HG03175 (cell line): ENCODE results near the gene CLDND1.

Experiments
- ATAC-seq: cut with Tn5 transposase; IDR thresholded peaks from one replicate; pipeline ENCODE4 v1.9.1; 2021; ENCODE audit warnings: mild to moderate bottlenecking, moderate library complexity; ENCODE audit not compliant: unreplicated experiment

The CLDND1 gene

DNA sequence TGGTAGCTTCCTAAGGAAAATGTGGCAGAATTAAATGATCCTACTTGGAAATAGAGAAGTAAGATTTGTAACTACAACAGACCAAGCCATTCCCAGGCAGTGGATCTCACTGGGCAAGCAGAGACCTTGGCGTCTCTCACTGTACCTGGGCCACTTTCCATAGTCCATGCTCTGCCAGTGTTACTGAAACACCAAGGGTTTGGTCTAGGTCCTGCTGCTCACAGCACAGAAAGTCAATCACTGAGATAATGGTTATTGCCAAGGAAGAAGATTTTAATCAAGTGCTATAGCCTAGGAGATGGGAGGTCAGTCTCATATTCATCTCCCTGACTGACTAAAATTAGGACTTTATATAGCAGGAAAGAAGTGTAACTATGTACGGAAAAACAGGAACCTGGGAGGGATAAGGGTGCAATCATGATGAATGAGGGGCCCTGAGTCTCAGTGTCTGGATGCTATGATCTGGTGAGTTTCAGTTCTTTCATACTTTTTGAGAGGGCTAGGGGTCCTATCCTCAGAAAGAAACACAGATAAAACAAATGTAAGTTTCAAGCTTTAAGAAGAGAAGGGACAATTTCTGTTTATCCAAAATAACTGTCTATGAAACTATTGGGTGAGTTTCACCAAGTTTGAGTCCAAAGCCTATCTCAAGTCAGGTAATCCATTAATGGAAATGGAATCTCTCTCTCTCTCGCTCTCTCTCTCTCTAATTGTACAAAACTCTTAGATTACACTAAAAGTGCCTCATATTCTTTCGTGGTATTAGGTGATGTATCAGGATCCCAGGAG is 29.7 kb upstream of the CLDND1 start:
- no peak for ATAC-seq

DNA sequence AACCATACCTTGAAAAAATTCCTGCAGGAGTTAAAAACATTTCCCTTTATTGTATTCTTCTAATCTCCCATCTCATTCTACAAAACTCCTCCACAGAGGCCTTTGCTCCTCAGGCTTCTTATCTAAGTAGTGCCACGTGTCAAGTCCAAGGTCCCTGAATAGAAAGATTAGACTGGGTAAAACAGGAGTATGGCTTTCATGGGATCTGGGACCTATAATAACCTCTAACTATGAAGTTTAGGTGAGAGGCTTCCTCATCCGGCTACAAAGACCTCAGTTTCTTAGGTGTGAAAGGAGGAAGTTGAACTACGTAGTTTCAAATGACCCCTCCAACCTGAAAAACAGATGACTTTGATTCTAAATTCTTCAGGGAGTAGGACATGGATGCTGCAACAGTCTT is 29.1 kb upstream of the CLDND1 start:
- no peak for ATAC-seq

DNA sequence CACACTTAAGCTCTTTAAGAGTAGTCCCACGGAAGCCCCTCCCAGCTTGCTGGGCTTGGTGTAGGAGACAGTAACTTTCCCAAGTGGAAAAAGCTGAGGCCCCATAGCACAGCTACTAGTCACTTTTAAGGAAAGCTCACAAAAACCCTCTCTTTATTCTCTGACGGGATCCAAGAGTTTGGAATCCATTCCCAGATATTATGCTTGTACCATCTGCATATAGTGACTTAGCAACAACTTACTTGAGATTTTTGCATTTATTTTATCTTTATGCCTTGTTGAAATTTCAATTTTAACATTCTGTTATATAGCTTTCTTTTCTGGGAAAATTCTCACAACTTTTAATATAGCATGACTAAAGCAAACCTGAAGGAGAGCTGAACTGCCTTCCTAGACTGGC is 28.5 kb upstream of the CLDND1 start:
- ATAC-seq: no peak

DNA sequence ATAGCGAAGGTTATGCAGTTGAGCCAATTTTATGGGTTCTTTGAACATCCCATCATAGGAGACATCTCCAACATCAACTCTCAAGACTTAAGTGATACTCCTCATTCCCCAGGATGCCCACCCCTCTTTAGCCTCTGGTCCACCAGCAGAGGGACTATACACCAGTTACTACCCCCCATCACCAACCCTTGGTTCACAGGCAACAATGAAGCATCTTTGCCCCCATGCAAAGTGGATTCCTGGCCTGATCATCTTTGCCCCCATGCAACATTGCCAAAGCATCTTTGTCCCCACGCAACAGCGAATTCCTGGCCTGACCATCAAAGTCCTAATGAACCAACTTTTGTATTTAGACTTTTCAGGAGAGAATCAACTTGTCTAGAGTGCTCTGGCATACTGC is 28.1 kb upstream of the CLDND1 start:
- no peak for ATAC-seq

DNA sequence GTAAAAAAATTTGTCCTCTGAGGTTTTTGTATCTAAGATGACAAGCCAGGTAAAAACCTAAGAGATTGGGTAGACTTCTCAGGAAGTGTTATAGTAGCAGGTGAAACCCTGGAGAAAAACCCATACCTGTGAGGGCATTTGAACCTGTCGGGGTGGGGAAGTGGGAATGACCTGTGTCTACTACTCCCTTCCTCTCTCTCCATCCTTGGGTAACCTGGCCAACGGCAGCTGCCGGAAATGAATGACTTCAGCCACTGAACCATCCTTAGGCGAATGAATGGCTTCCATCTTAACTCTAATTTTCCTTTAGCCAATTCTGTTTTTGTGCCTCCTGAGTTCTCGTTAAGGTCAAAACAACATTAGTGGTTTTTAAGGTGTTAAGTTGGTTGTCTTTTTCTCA is 25.8 kb upstream of the CLDND1 start:
- no peak for ATAC-seq

DNA sequence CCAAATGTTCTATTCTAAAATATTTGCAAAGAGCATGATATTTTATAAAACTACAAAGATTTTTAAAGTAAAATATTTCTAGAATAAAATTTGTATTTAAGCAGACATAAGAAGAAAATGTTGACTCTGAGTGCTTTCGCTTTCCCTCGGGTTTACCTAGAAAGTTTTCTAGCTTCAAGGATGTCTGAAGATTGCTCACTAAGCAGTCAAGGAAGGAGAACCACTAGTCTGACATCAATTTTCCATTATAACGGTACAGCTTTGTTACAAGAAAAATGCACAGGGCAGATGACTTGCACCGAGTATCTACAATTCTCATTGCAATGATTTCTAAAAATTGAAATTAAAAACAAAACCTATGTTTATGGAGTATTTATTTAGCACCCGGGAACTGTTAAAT is 23.2 kb upstream of the CLDND1 start:
- peak; percentile 59 for ATAC-seq

DNA sequence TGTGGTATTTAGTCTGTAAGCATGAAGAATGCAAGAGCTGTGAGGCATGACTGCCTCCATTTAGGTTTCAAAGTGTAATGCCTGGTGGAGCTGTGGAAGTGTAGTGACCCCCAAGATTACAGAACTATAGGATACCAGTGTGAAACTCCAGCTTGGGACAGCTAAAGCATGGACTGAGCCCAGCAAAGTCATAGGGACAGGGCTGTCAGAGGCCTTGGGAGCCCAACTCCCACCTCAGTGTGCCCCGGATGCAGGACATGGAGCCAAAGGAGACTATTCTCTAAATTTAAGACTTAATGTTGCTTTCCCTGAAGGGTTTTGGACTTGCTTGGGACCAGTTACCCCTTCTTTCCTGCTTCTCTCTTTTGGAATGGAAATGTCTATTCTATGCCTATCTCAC is 19.9 kb upstream of the CLDND1 start:
- no peak for ATAC-seq

DNA sequence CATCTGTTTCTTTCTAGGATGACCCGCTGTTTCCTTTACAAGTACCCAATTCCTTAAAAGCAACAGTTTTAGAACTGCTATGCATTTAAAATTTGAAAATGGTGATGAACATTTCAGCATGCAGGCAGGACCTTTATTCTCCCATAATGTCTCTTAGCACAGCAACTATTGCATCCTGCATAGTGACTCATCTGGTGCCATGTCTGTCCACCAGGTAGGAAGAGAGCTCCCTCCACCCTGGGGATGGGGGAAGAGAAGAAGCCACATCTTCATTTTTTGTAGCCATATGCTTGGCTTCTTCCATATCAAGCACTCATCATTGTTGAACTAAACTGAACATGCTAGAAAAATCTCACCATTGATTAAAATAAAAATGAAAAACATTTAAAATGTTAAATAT is 19.0 kb upstream of the CLDND1 start:
- ATAC-seq: no peak

DNA sequence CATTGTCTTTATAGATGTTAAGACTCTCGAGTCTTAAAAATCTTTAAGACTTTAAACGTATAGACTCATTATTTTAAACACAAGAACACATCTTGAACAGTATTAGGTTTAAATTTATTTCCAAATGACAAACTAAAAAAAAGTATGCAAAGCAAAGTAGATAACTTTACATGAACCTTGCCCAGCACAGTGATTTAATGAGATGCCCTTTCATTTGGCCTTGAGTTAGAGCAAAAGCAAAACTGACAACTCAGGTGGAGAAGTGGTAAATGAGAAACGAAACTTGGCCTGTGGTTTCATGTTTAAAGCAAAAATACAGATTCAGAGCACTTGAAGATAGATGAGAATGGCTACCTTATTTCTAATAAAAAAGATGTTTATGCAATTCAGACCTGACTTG is 17.6 kb upstream of the CLDND1 start:
- peak; percentile 59 for ATAC-seq

DNA sequence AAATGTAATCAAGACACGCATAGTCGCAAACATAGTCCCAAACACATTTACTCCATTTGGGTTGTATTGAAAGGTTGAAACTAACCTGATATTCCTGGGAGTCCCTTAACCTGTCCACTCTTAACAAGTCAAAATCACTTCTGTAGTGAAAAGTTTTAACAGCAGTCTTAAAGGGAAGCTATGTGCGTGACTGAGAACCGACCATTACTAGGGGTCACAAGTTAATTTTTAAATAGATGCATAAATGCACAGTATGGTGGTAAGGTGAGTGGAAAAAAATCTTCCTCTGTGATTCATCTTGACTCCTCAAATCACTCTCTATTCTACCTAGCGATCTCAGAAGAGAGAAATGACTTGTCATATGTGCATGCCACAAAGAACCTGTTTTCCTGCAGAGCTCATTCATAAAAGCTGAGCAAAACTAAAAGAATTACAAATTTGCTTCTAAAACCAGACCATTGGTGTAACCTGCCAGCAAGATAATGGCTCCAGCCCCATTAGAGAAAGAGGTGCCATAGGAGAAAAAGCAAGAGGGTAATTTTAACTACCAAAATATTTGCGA is 13.8 kb upstream of the CLDND1 start:
- ATAC-seq: peak; percentile 72

DNA sequence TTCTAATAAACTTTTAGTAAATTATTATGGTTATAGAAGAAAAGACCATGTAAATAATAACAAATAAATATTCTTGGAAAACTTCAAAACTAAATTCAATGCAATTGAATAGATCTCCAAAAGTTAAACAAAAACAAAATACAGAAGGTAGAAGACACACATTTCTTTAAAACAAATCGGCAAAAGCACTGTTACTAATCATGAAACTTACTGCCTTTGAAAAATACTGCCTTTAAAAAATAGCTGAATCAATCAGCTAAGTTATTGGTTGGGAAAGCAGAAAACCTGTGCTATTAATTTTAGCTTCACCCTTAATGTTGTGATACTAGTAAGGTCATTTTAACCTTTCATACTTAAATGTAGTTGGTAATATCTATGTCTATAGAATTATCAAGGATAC is 12.0 kb upstream of the CLDND1 start:
- no peak for ATAC-seq

DNA sequence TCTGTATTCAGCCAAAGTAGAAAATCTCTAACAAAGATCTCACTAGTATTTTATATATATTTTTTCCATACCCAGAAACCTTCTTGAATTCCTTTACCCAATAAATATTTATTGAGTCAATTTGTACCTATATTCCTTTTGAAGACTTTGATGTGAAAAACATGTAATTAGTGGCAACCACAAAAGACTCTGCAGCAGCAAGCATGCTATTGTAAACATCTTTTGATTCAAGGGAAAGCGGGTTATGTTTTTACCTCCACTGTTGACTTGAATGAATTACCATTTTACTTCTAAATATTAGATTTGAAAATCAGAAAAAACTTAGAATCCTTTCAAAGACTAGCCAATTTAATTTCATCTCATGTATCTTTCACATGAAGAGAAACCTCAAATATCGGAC is 11.5 kb upstream of the CLDND1 start:
- no peak for ATAC-seq

DNA sequence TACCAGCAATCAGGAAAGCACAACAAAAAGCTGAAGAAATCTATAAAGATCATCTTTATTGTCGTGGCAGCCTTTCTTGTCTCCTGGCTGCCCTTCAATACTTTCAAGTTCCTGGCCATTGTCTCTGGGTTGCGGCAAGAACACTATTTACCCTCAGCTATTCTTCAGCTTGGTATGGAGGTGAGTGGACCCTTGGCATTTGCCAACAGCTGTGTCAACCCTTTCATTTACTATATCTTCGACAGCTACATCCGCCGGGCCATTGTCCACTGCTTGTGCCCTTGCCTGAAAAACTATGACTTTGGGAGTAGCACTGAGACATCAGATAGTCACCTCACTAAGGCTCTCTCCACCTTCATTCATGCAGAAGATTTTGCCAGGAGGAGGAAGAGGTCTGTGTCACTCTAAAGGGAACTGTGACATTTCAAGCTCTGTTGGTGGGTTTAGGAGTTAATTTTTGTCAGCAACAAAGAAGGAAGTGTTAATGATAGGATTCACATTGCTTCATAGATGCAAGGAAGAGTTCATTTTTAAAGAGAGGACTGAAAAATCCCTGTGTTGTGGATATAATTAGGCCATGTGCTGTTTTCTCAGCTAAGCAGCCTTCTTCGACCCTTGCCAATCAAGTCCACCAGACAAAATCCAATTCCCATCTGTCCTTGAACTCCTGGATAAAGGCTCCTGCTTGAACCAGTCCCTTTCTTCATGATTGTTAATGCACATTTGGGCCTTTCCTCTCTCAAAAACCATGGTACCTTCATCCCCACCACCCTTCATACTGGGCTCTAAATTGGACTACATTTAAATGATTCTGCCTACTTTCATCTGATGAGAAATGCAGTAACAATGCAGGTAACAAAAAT is 10.2 kb upstream of the CLDND1 start:
- no peak for ATAC-seq

DNA sequence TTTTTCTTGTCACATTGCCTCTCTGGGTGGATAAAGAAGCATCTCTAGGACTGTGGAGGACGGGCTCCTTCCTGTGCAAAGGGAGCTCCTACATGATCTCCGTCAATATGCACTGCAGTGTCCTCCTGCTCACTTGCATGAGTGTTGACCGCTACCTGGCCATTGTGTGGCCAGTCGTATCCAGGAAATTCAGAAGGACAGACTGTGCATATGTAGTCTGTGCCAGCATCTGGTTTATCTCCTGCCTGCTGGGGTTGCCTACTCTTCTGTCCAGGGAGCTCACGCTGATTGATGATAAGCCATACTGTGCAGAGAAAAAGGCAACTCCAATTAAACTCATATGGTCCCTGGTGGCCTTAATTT is 9.6 kb upstream of the CLDND1 start:
- ATAC-seq: no peak

DNA sequence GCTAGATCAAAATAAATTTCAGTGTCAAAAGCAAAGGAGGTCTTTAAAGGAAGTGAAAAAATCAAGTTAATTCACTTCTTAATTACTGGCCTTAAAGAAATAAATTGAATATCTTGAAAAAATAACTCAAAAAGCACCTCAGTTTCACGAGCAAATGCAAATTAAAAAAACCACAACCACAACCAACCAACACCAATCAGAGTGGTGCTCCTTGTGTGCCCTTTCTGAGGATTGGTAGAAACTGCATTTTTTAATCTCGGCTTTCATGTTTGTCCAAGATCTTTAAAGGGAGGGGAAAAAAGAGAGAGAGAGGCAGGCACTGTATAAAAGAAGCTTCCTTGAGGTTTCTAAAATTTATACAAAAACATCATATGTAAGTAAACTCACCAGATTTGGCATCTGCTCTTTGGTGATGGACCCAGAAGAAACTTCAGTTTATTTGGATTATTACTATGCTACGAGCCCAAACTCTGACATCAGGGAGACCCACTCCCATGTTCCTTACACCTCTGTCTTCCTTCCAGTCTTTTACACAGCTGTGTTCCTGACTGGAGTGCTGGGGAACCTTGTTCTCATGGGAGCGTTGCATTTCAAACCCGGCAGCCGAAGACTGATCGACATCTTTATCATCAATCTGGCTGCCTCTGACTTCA is 9.0 kb upstream of the CLDND1 start, which contains the start of gene GPR15:
Gene GPR15 (plus strand): TSS at position 357 of the 653 bp plus-strand sequence. CDS start 56 bp downstream, at position 413.
- peak; percentile 31 for ATAC-seq

DNA sequence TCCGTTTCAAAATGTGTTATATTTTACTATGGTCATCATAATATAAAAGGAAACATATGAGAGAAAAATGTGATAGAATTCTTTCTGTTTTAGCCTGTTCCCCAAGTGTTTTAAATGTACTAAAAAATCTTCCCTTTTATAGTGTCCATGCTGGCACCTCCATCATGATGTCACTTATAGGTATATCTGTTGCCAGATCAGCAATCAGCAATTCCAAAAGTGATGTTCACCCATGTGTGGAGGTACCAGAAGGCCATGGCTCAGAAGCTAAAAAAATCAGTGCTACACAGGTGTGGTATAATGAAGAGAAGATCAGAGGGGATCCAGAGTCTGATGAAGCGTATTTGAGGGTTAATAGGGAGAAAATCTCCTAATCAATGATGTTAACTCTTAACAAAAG is 8.0 kb upstream of the CLDND1 start:
- ATAC-seq: no peak

DNA sequence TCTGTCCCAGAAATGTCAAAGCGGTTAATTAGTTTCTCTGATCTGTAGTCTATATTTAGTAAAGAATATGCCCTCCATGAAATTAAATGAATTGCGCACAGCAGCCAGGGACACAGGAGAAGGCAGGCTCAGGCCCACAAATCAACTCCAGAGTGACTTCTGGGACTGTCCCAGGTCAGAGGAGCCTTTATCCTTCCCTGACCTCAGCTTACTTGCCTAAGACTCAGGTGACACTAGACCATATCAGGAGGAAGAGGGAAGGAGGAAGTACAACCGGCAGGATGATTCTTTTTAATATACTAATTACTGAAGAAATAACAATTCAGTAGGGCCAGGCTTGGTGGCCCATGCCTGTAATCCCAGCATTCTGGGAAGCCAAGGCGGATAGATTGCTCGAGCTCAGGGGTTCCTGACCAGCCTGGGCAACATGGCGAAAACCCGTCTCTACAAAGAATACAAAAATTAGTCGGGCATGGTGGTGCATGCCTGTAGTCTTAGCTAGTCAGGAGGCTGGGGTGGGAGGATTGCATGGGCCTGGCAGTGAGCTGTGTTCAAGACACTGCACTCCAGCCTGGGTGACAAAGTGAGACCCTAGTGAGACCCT is 7.3 kb upstream of the CLDND1 start:
- ATAC-seq: no peak

DNA sequence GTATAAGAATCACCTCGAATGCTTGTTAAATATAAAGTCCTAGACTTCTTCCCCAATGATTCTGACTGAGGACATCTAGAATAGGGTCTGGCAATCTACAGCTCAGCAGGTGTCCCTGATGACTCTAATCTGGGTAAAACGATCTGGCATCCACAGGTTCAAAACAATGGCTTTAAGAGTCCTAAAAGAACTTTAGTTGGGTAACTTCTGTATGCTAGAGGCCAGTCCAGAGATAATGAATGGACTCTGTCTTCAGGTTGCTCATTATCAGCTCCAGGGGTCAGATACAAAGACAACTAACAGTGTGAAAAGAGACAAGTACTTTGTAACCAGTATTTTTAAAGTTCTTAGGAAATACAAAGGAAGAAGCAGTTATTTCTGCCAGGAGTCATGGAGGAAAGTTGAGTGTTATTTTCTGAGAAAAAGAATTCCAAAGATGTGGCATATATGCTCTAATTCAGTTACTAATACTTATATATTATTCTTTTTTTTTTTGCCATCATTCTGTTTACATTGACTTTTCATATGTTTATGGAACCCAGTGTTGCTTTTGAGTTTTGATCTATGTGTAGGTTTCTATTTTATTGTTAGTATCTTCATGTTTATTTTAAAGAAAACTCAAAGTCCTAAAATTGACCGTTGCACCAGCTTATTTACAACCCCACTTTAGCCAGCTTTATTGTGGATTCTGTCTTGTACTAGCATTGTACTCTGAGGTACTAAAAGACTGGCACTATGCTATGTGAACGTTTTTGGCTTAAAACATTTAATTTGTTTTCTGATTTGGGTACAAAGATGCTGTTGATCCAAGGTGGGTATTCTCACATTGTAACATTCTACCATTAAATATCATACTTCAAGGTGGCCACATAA is 6.0 kb upstream of the CLDND1 start:
- ATAC-seq: no peak

DNA sequence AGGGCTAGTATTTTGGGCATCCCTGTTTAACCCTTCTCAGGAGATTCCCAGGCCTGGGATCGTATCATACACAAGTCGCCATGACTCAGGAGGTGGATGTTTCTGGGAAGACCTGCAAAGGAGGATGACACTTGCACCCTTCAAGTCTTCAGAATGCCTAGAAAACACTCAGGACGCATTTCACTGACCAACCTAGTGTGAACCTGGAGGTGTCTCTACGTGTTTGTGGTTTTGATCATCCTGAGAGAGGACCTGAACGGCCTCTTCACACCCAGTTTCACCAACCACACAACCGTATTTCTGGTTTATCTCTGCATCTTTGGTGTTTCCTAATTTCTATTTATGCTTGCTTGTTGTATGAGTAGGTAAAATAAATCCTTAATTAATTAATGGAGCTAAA is 2.8 kb upstream of the CLDND1 start:
- ATAC-seq: no peak
